ENCODE results near the gene IL12RB2.

- TF ChIP-seq CTCF (IDR thresholded peaks at IDR 0.05) (no peak), POLR2A (IDR thresholded peaks at IDR 0.05) (no peak)
Observed at GRCh38 chr1:67368046-67368514, 60.4 kb downstream of the IL12RB2 start.

Data from uterus (tissue), 2 donors.